NCI-H128 (cell line): ENCODE measurements around the gene FBF1.

ENCODE experiments used
- DNase-seq: peaks from one replicate; lab custom pipeline; 2025; ENCODE audit not compliant: unreplicated experiment; lab: John Stamatoyannopoulos, UW

The FBF1 gene

GRCh38 chr17:75950855-75951554, 10.2 kb upstream of the FBF1 start:
- no peak for DNase-seq

- no peak for DNase-seq
Measured at GRCh38 chr17:75950421-75950820, 9.6 kb upstream of the FBF1 start.

DNA sequence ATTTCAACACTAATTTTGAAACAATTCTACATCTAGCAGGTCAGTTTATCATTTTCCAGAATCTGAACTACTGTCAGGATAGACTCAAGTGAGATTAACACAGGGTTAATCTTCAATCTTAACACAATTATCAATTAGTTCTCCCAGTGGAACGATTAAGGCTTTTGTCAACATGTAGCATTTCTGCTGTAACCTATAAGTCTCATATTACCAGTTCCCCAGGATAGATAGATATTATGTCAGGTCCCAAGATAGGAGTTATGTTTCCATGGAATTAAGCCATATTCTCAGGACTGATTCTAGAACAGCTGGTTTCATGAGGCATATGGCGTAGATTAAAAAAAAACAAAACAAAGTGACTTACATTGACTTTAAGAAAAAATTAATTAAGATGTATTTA, 4.4 kb upstream of the FBF1 start:
- no peak for DNase-seq

DNA sequence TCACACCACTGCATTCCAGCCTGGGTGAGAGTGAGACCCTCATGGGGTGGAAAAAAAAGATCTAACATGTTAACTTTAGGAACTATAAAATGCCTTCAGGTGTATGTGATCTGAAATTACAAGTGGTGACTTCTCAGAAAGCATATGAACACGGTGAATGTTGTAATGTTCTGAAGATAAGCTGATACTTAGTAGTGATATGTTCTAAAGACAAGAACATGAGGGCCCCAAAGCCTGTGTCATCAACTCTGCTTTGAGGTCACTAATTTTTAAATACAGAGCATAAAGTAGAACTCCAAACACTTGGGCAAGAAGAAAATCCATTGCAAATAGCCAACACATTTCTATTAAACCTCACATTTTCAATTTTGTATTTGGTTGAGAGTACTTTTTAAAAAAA, 2.6 kb upstream of the FBF1 start:
- DNase-seq: no peak

DNA sequence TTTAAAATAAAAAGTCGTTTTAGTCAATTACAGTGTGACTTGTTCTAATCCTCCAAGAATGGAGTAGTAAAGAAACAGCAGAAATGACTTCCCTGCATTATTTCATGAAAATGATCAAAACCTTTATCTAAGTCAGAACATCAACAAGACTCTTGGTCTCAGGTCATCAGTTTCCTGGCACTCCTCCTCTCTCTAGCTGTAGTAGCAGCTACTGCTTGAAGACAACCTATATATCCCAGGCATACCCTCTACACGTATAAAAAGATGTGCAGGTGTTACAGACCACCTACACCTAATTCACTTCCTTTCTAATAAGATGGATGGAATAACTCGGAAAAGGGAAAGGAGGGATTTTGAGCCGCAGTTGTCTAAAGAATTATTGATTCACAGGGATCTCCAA, 1.6 kb upstream of the FBF1 start:
- DNase-seq: no peak

DNA sequence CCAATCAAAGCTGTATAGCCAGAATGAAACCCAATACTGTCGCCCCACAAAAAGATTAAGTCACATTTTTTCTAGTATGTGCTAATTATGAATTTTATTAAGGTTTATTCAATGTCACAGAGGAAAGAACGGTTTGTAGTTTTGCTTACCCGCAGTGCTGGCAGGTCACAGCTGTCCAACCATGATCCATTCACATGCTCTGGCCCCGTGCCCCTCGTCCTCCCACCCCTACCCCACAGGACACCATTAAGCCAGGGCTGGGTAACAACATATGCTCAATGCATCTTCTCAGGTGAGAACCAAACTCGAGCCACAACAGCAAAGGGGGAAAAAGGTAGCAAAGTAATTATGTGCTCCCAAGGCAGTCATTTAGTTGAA, 589 bp upstream of the FBF1 start:
- DNase-seq: no peak

- no peak for DNase-seq
Measured at GRCh38 chr17:75937652-75938051, 3.2 kb downstream of the FBF1 start.

GRCh38 chr17:75933808-75934207, 7.0 kb downstream of the FBF1 start:
- DNase-seq: no peak

- DNase-seq: no peak
Measured at GRCh38 chr17:75932852-75933251, 8.0 kb downstream of the FBF1 start.

- DNase-seq: no peak
Measured at GRCh38 chr17:75931062-75931461, 9.8 kb downstream of the FBF1 start.

GRCh38 chr17:75927286-75927922, 13.4 kb downstream of the FBF1 start:
- DNase-seq: no peak

- DNase-seq: no peak
Measured at GRCh38 chr17:75926456-75926855, 14.4 kb downstream of the FBF1 start.

- DNase-seq: no peak
Measured at GRCh38 chr17:75925912-75926311, 14.9 kb downstream of the FBF1 start.

GRCh38 chr17:75925103-75925502, 15.7 kb downstream of the FBF1 start:
- no peak for DNase-seq

- no peak for DNase-seq
Measured at GRCh38 chr17:75922963-75923874, 17.6 kb downstream of the FBF1 start.

DNA sequence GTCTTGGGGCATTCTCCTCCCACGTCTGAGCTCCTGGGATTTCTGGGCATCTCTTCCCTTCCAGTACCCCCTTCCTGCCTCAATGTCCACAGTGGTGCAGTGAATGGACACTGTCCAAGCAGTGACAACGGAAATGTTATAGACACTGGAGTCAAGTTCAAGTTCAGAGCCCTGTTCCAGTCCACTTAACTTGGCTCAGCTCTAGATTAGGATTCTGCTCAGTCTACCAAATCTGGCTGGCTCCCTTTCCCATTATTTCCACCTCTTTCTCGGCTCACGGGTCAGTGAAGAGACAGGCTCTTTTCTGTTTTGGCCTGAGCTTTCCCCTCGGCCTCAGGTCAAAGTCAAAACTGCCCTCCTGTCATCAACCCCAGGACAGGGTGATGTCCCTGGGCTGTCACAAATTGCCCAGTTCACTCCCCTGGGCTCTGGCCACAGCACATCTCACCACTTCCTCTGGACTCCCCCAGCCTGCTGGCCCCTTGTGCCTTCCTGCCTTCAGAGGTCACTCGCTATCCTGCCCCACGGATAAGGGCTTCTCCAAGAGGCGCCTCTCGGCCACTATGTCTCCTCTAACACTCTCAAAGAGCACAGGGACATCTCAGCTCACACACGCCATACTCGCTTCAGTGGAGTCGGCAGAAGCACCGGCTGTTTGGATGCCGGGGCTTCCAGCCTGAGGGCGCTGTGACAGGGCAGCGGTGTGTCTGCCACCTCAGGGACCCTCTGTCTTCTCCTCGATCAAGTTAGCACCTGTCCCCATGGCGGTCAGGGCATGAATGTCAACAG, 18.5 kb downstream of the FBF1 start:
- DNase-seq: no peak

DNA sequence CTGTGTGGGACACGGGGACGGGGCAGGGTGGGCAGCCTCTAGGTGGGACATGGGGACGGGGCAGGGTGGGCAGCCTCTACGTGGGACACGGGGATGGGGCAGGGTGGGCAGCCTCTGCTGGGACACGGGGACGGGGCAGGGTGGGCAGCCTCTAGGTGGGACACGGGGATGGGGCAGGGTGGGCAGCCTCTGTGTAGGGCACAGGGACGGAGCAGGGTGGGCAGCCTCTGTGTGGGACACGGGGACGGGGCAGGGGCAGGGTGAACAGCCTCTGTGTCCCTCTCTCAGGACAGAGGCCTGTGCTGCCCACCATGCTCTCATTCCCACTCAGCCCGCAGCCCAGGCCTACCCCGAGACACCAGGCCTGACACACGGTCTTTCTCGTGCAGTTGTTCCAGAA, 19.2 kb downstream of the FBF1 start:
- DNase-seq: no peak

DNA sequence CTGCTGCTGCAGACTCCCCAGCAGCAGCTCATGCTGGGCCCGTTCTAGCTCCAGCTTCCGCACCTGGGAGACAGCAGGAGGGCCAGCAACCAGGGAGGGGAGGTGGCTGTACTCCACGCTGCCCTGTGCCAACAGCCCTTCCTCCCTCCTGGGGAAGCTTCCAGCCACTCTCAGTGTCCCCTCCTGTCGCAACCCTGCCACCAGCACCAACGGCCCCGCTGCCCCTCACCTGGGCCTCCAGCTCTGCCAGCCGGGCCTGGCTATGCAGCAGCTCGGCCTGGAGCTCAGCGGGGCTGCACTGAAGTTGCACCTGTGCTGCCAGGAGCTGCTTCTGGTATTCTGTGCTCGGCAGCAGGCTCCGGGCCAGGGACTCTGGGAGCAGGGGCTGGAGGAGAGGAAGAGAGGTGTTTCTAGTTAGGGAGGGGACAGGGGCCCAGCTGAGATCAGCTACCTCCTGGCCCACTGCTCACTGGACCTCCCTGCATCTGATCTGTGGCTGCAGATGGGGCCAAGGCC, 20.7 kb downstream of the FBF1 start:
- no peak for DNase-seq

DNA sequence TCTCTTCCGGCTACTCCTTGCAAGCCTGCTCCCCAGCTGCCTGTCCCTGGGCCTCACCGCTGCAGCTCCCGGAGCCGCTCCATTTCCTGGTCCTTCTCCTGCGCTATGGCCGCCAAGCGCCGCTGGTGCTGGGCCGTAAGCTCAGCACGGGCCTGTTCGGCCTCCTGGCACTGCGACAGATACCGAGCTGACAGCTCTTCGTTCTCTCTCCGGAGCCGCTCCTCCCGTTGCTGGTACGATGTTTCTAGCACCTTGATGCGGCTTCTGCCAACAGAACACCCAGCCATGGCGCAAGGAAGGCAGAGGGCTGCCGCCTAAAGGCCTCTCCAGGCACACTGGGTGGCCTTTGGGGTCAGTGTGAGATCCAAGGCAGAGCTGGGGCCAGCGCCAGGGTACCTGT, 21.2 kb downstream of the FBF1 start:
- no peak for DNase-seq

DNA sequence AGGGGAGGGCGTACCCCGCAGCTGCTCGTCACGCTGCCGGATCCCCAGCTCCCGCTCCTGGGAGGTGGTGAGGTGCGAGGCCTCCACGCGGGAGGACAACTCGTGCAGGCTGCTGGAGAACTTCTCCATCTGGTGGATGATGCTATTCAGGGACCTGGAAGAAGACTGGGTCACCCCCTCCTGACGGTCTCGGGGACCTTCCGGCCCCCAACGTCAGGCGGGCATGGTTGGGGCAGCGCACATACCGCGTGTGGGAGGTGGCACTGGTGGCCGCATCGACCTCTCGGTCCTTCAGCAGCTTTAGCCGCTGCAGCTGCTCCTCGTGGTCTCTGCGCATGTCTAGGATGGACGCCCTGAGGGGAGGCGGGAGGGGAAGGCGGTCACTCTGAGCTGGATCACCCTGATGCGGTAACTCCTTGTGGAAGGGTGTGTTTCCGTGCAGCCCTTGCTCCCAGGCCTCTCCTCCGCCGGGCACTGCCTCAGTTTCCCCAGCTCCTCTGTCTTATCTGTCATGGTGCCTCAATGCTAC, 22.9 kb downstream of the FBF1 start:
- no peak for DNase-seq
